GM06990 (cell line): Measurements from ENCODE around the gene C1QTNF5.
A peak's percentile ranks its signal among the peaks of the same experiment; 100 is the strongest.

Experiments
- DNase-seq: peaks from one replicate; pipeline ENCODE4 v3.0.0-alpha.2; 2011; ENCODE audit not compliant: insufficient read length; ENCODE audit errors: extremely low read depth
- H3K27me3 ChIP-seq: replicated peaks from 2 replicates; pipeline ENCODE4 v1.6.0; 2011; ENCODE audit warnings: low read length; ENCODE audit not compliant: control insufficient read depth, insufficient read depth
- H3K36me3 ChIP-seq: 2 replicates; pipeline ENCODE4 v1.5.1; 2011; ENCODE audit warnings: low read length; ENCODE audit not compliant: control insufficient read depth, insufficient read depth
- H3K4me3 ChIP-seq: replicated peaks from 2 replicates; pipeline ENCODE4 v1.5.1; 2011; ENCODE audit warnings: low read depth, mild to moderate bottlenecking, control low read depth, low read length
- TF ChIP-seq, protein P1 (sequence below): IDR thresholded peaks from 2 replicates; pipeline ENCODE4 v1.5.1; 2011; ENCODE audit warnings: low read length, control low read depth, mild to moderate bottlenecking, inconsistent platforms; ENCODE audit not compliant: insufficient read depth, poor library complexity, severe bottlenecking

C1QTNF5 gene

DNA sequence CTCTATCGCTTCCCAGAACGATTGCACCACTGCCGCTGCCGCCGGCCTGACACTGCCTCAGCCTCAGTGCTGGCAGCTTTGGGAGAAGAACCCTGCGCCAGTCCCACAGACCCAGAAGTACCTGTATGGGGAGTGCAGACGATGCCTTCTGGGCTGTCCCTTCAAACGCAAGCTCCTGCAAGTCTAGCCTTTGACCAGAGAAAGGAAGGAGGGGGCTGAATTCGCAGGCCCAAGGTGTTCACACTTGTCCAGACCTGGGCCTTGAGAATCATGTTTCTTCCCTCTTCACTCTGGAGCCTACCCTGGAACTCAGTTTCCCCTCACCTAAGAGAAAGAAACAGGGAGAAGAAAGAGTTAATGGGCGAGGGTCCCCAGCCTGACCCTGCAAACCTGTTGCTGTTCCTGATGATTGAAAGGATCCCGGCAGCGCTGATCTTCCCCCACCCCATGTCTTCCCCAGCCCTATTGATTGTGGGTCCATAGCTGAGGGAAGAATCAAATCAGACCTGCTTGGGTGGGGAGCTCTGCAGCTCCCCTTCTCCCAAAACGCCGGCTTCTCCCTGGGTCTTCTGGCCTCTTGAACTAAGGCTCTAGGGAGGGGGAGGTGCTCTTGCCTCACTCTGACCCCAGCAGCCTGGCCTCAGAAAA is 23.0 kb downstream of the C1QTNF5 start:
- Histone ChIP-seq H3K27me3 (no peaks in the 10 kb centered on the region), H3K36me3 (no peaks in the 10 kb centered on the region), H3K4me3 (peak overlapping the region; percentile 44)
- DNase-seq: no peak
- TF ChIP-seq, protein P1, sequence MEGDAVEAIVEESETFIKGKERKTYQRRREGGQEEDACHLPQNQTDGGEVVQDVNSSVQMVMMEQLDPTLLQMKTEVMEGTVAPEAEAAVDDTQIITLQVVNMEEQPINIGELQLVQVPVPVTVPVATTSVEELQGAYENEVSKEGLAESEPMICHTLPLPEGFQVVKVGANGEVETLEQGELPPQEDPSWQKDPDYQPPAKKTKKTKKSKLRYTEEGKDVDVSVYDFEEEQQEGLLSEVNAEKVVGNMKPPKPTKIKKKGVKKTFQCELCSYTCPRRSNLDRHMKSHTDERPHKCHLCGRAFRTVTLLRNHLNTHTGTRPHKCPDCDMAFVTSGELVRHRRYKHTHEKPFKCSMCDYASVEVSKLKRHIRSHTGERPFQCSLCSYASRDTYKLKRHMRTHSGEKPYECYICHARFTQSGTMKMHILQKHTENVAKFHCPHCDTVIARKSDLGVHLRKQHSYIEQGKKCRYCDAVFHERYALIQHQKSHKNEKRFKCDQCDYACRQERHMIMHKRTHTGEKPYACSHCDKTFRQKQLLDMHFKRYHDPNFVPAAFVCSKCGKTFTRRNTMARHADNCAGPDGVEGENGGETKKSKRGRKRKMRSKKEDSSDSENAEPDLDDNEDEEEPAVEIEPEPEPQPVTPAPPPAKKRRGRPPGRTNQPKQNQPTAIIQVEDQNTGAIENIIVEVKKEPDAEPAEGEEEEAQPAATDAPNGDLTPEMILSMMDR: no peak

DNA sequence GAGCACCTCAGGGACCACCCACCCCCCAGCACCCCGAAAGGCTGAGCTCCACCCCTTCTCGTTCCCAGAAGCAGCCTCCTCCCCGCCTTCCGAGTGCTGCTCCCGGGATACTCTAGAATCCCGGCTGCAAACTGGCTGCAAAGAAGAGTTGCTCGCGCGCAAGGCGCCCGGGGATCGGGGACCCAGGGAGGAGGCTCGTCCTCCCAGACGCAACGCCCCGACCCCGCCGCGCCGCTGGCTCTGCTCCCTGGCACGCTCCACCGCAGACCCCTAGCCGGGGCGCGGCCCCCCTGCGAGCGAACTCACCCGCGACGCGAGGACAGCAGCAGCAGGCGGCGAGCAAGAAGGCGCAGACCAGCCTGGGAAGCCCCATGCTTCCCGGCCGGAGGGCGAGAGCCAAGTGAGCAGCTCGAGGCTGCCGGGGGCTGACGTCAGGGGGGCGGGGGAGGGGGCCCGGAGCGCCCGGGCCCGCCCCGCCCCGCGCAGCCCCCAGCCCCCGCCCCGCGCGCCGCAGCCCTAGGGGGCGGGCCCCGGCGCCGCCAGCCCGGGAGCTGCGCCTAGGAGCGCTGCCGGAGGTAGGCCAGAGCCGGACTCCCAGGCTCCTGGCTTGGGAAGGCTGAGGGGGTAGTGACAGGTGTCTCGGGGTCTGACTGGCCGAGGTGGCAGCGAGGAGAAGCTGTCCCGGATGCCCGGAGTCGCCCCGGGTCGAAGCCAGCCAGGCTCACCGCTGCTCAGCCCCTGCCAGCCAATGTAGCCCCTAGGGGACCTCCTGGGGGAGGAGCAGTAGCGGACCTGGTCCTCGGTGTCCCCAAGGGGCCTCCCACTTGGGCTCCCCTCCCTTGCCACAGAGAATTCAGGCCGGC is 23.7 kb downstream of the C1QTNF5 start, which contains the start of gene MCAM:
Gene MCAM (minus strand): TSS at position 402 of the 863 bp plus-strand sequence. CDS start 29 bp downstream, at position 373.
- H3K4me3 ChIP-seq: peak within 1 kb of the TSS; percentile 75
- DNase-seq: peak; percentile 58
- TF ChIP-seq, protein P1: no peak
- no peaks in the 10 kb centered on the region; the same call in none of the 2 replicates for H3K36me3 ChIP-seq
- no peaks in the 10 kb centered on the region for H3K27me3 ChIP-seq

DNA sequence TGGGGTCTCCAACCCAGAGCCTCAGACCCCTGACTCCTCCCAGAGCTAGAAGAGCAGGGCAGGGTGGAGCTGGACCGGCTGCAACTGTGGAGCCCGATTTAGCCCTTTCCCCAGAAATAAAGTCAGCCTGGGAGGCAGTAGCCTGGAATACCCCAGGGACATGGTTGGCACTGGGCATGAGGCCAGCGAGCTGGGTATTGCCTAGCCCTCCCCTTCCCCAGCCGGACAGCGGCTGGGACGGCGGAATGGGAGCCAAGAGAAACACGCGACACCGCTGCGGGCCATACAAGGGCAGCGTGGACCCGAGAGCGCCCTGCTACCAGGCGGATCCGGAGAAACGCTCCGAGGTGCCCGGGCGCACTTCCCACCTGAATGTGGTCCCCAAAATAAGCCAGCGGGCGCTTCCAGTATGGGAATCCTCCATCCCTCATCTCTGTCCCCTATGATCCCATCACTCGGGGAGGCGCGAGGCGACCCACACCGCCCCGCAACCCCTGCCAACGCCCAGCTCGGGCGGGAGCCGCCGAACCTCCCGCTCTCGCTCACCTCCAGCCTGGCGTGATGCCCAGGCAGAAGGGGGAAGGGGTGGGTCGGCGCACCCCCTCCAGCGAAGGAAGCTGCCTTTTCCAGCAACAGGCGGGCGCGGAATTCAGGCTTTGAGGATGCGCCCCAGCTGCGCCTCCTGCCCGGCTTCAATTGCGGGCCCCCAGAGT is 24.5 kb downstream of the C1QTNF5 start:
- TF ChIP-seq, protein P1: no peak
- Histone ChIP-seq H3K36me3 (peaks cover 2% of the 10 kb centered on the region), H3K4me3 (peak overlapping the region; percentile 75), H3K27me3 (no peaks in the 10 kb centered on the region)
- DNase-seq: no peak

DNA sequence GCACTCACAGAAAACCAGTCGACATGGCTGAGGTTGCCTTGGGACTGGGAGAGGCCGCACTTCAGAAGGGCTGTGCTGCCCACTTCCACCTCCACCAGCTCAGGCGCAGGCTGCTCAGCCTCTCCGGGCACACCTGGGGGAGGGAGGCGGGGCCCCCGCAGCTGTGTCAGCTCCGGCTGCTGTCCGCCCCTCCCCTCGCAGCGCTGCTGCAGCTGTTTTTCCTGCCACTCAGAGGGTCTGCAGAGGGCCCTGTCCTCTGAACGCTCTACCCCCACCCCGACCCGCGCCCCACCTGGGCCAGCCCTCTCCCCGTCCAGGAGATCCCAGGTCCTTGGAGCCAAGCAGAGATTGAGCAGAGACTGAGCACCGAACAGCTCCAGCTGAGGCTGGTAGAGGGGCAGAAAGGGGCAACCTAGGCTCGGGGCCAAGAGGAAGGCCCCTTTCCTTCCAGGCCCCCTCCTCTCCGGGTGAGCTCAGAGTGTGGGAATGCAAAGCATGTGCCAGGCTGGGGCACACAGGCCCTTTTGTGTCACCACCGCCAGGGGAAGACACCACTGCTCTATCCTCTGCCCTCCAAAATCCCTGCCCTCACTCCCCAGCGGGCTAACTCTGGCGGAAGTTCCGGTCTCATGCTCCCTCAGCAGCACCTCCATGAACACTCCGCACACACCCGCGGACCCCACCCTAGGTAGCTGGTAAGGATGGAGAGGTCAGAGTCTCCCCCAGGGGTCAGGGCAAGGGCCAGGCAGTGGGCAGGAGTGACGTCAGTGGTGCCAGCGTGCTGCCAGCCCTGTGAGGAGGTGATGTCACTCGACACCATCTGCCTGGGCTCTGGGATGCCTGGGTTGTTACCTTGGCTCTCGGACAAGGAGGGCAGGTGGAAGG is 25.3 kb downstream of the C1QTNF5 start:
- DNase-seq: peak; percentile 55
- TF ChIP-seq, protein P1: peak; percentile 10
- peaks cover 5% of the 10 kb centered on the region for H3K36me3 ChIP-seq
- H3K27me3 ChIP-seq: no peaks in the 10 kb centered on the region
- peak overlapping the region; percentile 75 for H3K4me3 ChIP-seq

DNA sequence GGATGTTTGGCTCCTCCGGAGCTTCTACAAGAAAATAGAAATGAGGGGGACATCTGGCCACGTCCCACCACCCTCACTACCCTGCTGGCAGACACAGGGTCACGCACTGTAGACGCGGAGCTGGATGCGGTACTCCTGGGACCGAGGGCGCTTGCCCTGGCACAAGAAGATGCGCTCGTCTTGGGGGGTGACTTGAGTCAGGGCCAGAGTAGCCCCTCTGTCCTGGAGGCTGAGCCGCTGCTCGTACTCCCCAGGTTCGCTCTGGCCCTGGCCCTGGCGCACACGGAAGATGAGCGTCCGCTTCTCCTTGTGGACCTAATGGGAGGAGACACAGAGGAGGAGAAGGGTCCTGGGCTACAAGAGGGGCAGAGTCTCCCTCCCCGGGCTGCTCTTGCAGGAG is 26.0 kb downstream of the C1QTNF5 start:
- peaks cover 8% of the 10 kb centered on the region for H3K36me3 ChIP-seq
- H3K27me3 ChIP-seq: no peaks in the 10 kb centered on the region
- TF ChIP-seq, protein P1: no peak
- H3K4me3 ChIP-seq: no peak overlapping the region; the same call in 1 of the 2 replicates
- no peak for DNase-seq
